K562 (cell line): ENCODE data around the gene RNF167. TPM values are rescaled to one million over a fixed set of nuclear protein-coding genes. Genes with fewer than 3 reads are reported as not detected.

Source experiments
- ATF7 ChIP-seq: fragments of 450-650 bp; IDR thresholded peaks from 2 replicates; pipeline ENCODE4 v1.7.1; 2014; ENCODE audit warnings: mild to moderate bottlenecking, moderate library complexity
- BRD4 ChIP-seq: fragments of 200-600 bp; sonication (generic); IDR thresholded peaks from 2 replicates; pipeline ENCODE4 v1.6.1; 2017; ENCODE audit warnings: inconsistent platforms
- DLX4 ChIP-seq: fragments of 250-450 bp; sonication (Bioruptor Pico); IDR thresholded peaks from 2 replicates; pipeline ENCODE4 v1.6.1; 2021; ENCODE audit warnings: mild to moderate bottlenecking
- FUS ChIP-seq: fragments of 200-400 bp; formaldehyde crosslinking; optimal IDR thresholded peaks from 2 replicates; pipeline ENCODE3; 2017; ENCODE audit warnings: low read depth, low read length
- GABPA ChIP-seq: fragments of 200-800 bp; sonication (Bioruptor generic); conservative IDR thresholded peaks from 2 replicates; pipeline ENCODE4 v1.6.1; 2016; ENCODE audit warnings: low read depth, missing genetic modification characterization, missing compliant biosample characterization
- L3MBTL2 ChIP-seq: fragments of 450-650 bp; IDR thresholded peaks from 2 replicates; pipeline ENCODE4 v1.6.1; 2016; ENCODE audit warnings: mild to moderate bottlenecking, moderate library complexity
- MNT ChIP-seq, 2 experiments: fragments of 450-650 bp; conservative IDR thresholded peaks; 2 replicates each; pipeline ENCODE4 v1.6.1; 2017; ENCODE audit warnings: mild to moderate bottlenecking in 2 of 2, moderate library complexity in 2 of 2
- MTA1 ChIP-seq: fragments of 450-650 bp; IDR thresholded peaks from 2 replicates; pipeline ENCODE4 v1.6.1; 2017; ENCODE audit warnings: borderline replicate concordance
- NONO ChIP-seq, 2 experiments: fragments of 200-400 bp in 1 of 2; fragments of 450-650 bp in 1 of 2; formaldehyde crosslinking in 1 of 2; IDR thresholded peaks; 2 replicates each; pipeline ENCODE4 v1.6.1; 2017; ENCODE audit warnings: low read depth in 2 of 2, mild to moderate bottlenecking in 2 of 2, moderate library complexity in 2 of 2, low read length in 1 of 2
- POLR2AphosphoS2 ChIP-seq: IDR thresholded peaks from 2 replicates; pipeline ENCODE4 v1.6.1; 2012; ENCODE audit warnings: low read length, improper control_type of control experiment
- POLR2G ChIP-seq: fragments of 200-400 bp; formaldehyde crosslinking; IDR thresholded peaks from 2 replicates; pipeline ENCODE4 v1.6.1; 2017; ENCODE audit warnings: low read depth, mild to moderate bottlenecking, antibody characterized with exemption, low read length, moderate library complexity
- RBM15 ChIP-seq: fragments of 200-400 bp; formaldehyde crosslinking; IDR thresholded peaks from 2 replicates; pipeline ENCODE4 v1.6.1; 2018; ENCODE audit warnings: mild to moderate bottlenecking, low read length, moderate library complexity; ENCODE audit not compliant: insufficient read depth
- RNF2 ChIP-seq: sonication (generic); IDR thresholded peaks from 2 replicates; pipeline ENCODE4 v1.6.1; 2016
- TRIM25 ChIP-seq: fragments of 450-650 bp; IDR thresholded peaks from 2 replicates; pipeline ENCODE4 v1.7.0; 2016; ENCODE audit warnings: borderline replicate concordance
- ZNF133 ChIP-seq: fragments of 250-450 bp; sonication (Bioruptor Pico); IDR thresholded peaks from 2 replicates; pipeline ENCODE4 v1.4.0; 2020; ENCODE audit warnings: mild to moderate bottlenecking
- ZNF354B ChIP-seq: fragments of 250-450 bp; sonication (Bioruptor Pico); IDR thresholded peaks from 2 replicates; pipeline ENCODE4 v1.4.0; 2020
- polyA plus RNA-seq, 8 experiments: library from polyadenylated mRNA; depleted of rRNA in 4 of 8; stranded (reverse) in 5 of 8; unstranded in 3 of 8; fragments of >200 nt; fragmentation: Nextera tagmentation in 2 of 8; fragmentation: Illumina TruSeq in 1 of 8; extraction: Ambion mirVana in 2 of 8; extraction: Trizol in 1 of 8; gene quantifications; 2 replicates each; pipeline versions ENCODE4 v1.2.1 to v1.2.3, GENCODE V29; 2011 to 2014; ENCODE audit warnings: inconsistent platforms in 1 of 8, missing spikeins in 1 of 8
- total RNA-seq, 7 experiments: library from RNA; depleted of rRNA in 6 of 7; stranded (reverse); fragments of >200 nt in 6 of 7; fragmentation: Illumina TruSeq in 2 of 7; extraction: Trizol in 2 of 7; gene quantifications; 2 replicates each; pipeline versions ENCODE4 v1.2.1 to v1.2.3, GENCODE V29; 2011 to 2021; ENCODE audit warnings: low replicate concordance in 1 of 7
- TF ChIP-seq, protein P1 (sequence below): sonication (generic); formaldehyde crosslinking; IDR thresholded peaks from 2 replicates; pipeline ENCODE4 v1.8.1; 2023; ENCODE audit warnings: mild to moderate bottlenecking, missing genetic modification reagents
- TF ChIP-seq, protein P2 (sequence below): sonication (generic); formaldehyde crosslinking; IDR thresholded peaks from 2 replicates; pipeline ENCODE4 v1.9.0; 2022; ENCODE audit warnings: mild to moderate bottlenecking, missing genetic modification reagents
- TF ChIP-seq, protein P3 (sequence below): fragments of 250-450 bp; sonication (Bioruptor Pico); IDR thresholded peaks from 2 replicates; pipeline ENCODE4 v1.4.0; 2020; ENCODE audit warnings: mild to moderate bottlenecking, moderate library complexity

RNF167 gene
- total and polyA plus RNA-seq, 9 of the 15 experiments (the other 6 are each of a cell fraction or from before 2014, with no cell fraction given), result 16.5 to 143 (median 45.5) TPM

GRCh38 chr17:4947411-4948165 lies 7.5 kb downstream of the RNF167 start (continued):
- TF ChIP-seq ZNF354B (CRISPR knock-in tag) (no peak), GABPA (peak; percentile 91), NONO (IDR thresholded peaks at IDR 0.05; ENCODE audit: low read depth in 2 of 2, low read length in 1 of 2) (no peak), L3MBTL2 (0 out of 2 replicates have a peak, but pooled peaks have one; percentile 25), FUS (no peak), ATF7 (no peak), POLR2G (peak; percentile 87), RBM15 (no peak), POLR2AphosphoS2 (0 out of 2 replicates have a peak, but pooled peaks have one; percentile 8), MNT (conservative IDR thresholded peaks at IDR 0.05) (peak in 1 of 2 experiments; percentile 67), BRD4 (0 out of 2 replicates have a peak, but pooled peaks have one; percentile 61), MTA1 (no peak), ZNF133 (CRISPR knock-in tag) (no peak), TRIM25 (no peak), RNF2 (no peak), DLX4 (CRISPR knock-in tag) (no peak)
- TF ChIP-seq, protein P1, sequence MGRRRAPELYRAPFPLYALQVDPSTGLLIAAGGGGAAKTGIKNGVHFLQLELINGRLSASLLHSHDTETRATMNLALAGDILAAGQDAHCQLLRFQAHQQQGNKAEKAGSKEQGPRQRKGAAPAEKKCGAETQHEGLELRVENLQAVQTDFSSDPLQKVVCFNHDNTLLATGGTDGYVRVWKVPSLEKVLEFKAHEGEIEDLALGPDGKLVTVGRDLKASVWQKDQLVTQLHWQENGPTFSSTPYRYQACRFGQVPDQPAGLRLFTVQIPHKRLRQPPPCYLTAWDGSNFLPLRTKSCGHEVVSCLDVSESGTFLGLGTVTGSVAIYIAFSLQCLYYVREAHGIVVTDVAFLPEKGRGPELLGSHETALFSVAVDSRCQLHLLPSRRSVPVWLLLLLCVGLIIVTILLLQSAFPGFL (CRISPR knock-in tag), result no peak
- TF ChIP-seq, protein P2, sequence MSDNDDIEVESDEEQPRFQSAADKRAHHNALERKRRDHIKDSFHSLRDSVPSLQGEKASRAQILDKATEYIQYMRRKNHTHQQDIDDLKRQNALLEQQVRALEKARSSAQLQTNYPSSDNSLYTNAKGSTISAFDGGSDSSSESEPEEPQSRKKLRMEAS, result peak; percentile 48; the same call in 1 of the 2 replicates
- TF ChIP-seq, protein P3, sequence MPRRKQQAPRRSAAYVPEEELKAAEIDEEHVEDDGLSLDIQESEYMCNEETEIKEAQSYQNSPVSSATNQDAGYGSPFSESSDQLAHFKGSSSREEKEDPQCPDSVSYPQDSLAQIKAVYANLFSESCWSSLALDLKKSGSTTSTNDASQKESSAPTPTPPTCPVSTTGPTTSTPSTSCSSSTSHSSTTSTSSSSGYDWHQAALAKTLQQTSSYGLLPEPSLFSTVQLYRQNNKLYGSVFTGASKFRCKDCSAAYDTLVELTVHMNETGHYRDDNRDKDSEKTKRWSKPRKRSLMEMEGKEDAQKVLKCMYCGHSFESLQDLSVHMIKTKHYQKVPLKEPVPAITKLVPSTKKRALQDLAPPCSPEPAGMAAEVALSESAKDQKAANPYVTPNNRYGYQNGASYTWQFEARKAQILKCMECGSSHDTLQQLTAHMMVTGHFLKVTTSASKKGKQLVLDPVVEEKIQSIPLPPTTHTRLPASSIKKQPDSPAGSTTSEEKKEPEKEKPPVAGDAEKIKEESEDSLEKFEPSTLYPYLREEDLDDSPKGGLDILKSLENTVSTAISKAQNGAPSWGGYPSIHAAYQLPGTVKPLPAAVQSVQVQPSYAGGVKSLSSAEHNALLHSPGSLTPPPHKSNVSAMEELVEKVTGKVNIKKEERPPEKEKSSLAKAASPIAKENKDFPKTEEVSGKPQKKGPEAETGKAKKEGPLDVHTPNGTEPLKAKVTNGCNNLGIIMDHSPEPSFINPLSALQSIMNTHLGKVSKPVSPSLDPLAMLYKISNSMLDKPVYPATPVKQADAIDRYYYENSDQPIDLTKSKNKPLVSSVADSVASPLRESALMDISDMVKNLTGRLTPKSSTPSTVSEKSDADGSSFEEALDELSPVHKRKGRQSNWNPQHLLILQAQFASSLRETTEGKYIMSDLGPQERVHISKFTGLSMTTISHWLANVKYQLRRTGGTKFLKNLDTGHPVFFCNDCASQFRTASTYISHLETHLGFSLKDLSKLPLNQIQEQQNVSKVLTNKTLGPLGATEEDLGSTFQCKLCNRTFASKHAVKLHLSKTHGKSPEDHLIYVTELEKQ (CRISPR knock-in tag), result no peak
